K562 (cell line): ENCODE measurements around the gene ACTR3C. TPM values are rescaled to one million over a fixed set of nuclear protein-coding genes. Genes with fewer than 3 reads are reported as not detected.
A peak's percentile ranks its signal among the peaks of the same experiment; 100 is the strongest.

Experiments
- ASH1L ChIP-seq: fragments of 450-650 bp; IDR thresholded peaks from 2 replicates; pipeline ENCODE4 v1.6.1; 2018; ENCODE audit warnings: borderline replicate concordance, mild to moderate bottlenecking, low read depth; ENCODE audit not compliant: partially characterized antibody
- ATF3 ChIP-seq, 2 experiments: fragments of 450-650 bp in 1 of 2; sonication (generic) in 1 of 2; formaldehyde crosslinking in 1 of 2; IDR thresholded peaks in 1 of 2; conservative IDR thresholded peaks in 1 of 2; 2 replicates each; pipeline versions ENCODE4 v1.6.1 to v1.8.1; 2016 to 2023; ENCODE audit warnings: mild to moderate bottlenecking in 2 of 2, moderate library complexity in 2 of 2, inconsistent platforms in 1 of 2, missing genetic modification reagents in 1 of 2
- COPS2 ChIP-seq: fragments of 450-650 bp; conservative IDR thresholded peaks from 2 replicates; pipeline ENCODE4 v1.6.1; 2016; ENCODE audit warnings: mild to moderate bottlenecking, moderate library complexity
- GATAD2B ChIP-seq: fragments of 450-650 bp; IDR thresholded peaks from 2 replicates; pipeline ENCODE4 v1.6.1; 2017; ENCODE audit warnings: mild to moderate bottlenecking, borderline replicate concordance
- GTF2E2 ChIP-seq: fragments of 200-800 bp; sonication (Bioruptor generic); IDR thresholded peaks from 2 replicates; pipeline ENCODE4 v1.6.1; 2016; ENCODE audit warnings: missing genetic modification characterization, missing compliant biosample characterization
- HNRNPH1 ChIP-seq: fragments of 200-400 bp; formaldehyde crosslinking; optimal IDR thresholded peaks from 2 replicates; pipeline ENCODE3; 2017; ENCODE audit warnings: low read depth, mild to moderate bottlenecking, low read length, moderate library complexity
- KLF6 ChIP-seq: fragments of 250-450 bp; sonication (Bioruptor Pico); IDR thresholded peaks from 2 replicates; pipeline ENCODE4 v1.4.0; 2020; ENCODE audit warnings: mild to moderate bottlenecking, moderate library complexity, borderline replicate concordance
- MYC ChIP-seq, 2 experiments: fragments of 250-450 bp in 1 of 2; sonication (Bioruptor Pico) in 1 of 2; IDR thresholded peaks; 2 replicates each; pipeline versions ENCODE4 v1.5.1 to v1.6.1; 2012 to 2021; ENCODE audit warnings: low read depth in 2 of 2, borderline replicate concordance in 1 of 2, improper control_type of control experiment in 1 of 2, low read length in 1 of 2, mild to moderate bottlenecking in 1 of 2, moderate library complexity in 1 of 2
- MYNN ChIP-seq, 2 experiments: sonication (generic); formaldehyde crosslinking in 1 of 2; IDR thresholded peaks; 2 replicates each; pipeline versions ENCODE4 v1.5.0 to v1.6.1; 2016 to 2020; ENCODE audit warnings: antibody characterized with exemption in 1 of 2, missing genetic modification reagents in 1 of 2
- NCOA6 ChIP-seq: fragments of 450-650 bp; IDR thresholded peaks from 2 replicates; pipeline ENCODE4 v1.6.1; 2017; ENCODE audit warnings: mild to moderate bottlenecking
- POLR3A ChIP-seq: IDR thresholded peaks from 2 replicates; pipeline ENCODE4 v1.6.1; 2011; ENCODE audit warnings: borderline replicate concordance, mild to moderate bottlenecking, moderate library complexity; ENCODE audit not compliant: insufficient read length, insufficient read depth; ENCODE audit errors: extremely low read depth
- SAP30 ChIP-seq: fragments of 200-600 bp; sonication (generic); IDR thresholded peaks from 2 replicates; pipeline ENCODE4 v1.6.1; 2012; ENCODE audit warnings: borderline replicate concordance, low read depth, mild to moderate bottlenecking, moderate library complexity, low read length, control low read depth, inconsistent platforms; ENCODE audit not compliant: insufficient read depth, poor library complexity, severe bottlenecking
- SLC30A9 ChIP-seq: fragments of 250-450 bp; sonication (Bioruptor Pico); IDR thresholded peaks from 2 replicates; pipeline ENCODE4 v1.8.0; 2022; ENCODE audit warnings: mild to moderate bottlenecking, moderate library complexity
- SRSF1 ChIP-seq: fragments of 200-400 bp; formaldehyde crosslinking; IDR thresholded peaks from 2 replicates; pipeline ENCODE4 v1.6.1; 2017; ENCODE audit warnings: mild to moderate bottlenecking, low read depth, low read length, moderate library complexity
- TAL1 ChIP-seq: fragments of 450-650 bp; IDR thresholded peaks from 2 replicates; pipeline ENCODE4 v1.6.1; 2016; ENCODE audit warnings: mild to moderate bottlenecking
- UBTF ChIP-seq, 2 experiments: IDR thresholded peaks; 2 replicates each; pipeline ENCODE4 v1.6.1; 2012; ENCODE audit warnings: improper control_type of control experiment in 2 of 2, low read depth in 2 of 2, low read length in 2 of 2, borderline replicate concordance in 1 of 2
- ZFPM2 ChIP-seq: fragments of 250-450 bp; sonication (Bioruptor Pico); IDR thresholded peaks from 2 replicates; pipeline ENCODE4 v1.5.1; 2022; ENCODE audit warnings: mild to moderate bottlenecking
- ZNF354B ChIP-seq: fragments of 250-450 bp; sonication (Bioruptor Pico); IDR thresholded peaks from 2 replicates; pipeline ENCODE4 v1.4.0; 2020
- ZNF778 ChIP-seq: fragments of 450-650 bp; formaldehyde crosslinking; IDR thresholded peaks from 2 replicates; pipeline ENCODE4 v1.4.0; 2020; ENCODE audit warnings: mild to moderate bottlenecking, moderate library complexity
- polyA plus RNA-seq, 8 experiments: library from polyadenylated mRNA; depleted of rRNA in 4 of 8; stranded (reverse) in 5 of 8; unstranded in 3 of 8; fragments of >200 nt; fragmentation: Nextera tagmentation in 2 of 8; fragmentation: Illumina TruSeq in 1 of 8; extraction: Ambion mirVana in 2 of 8; extraction: Trizol in 1 of 8; gene quantifications; 2 replicates each; pipeline versions ENCODE4 v1.2.1 to v1.2.3, GENCODE V29; 2011 to 2014; ENCODE audit warnings: inconsistent platforms in 1 of 8, missing spikeins in 1 of 8
- total RNA-seq, 7 experiments: library from RNA; depleted of rRNA in 6 of 7; stranded (reverse); fragments of >200 nt in 6 of 7; fragmentation: Illumina TruSeq in 2 of 7; extraction: Trizol in 2 of 7; gene quantifications; 2 replicates each; pipeline versions ENCODE4 v1.2.1 to v1.2.3, GENCODE V29; 2011 to 2021; ENCODE audit warnings: low replicate concordance in 1 of 7
- TF ChIP-seq, protein P1 (sequence below): fragments of 200-800 bp; sonication (Bioruptor generic); IDR thresholded peaks from 2 replicates; pipeline ENCODE4 v1.6.1; 2017; ENCODE audit warnings: missing genetic modification characterization, missing compliant biosample characterization

Gene ACTR3C
- total and polyA plus RNA-seq, 9 of the 15 experiments (the other 6 are each of a cell fraction or from before 2014, with no cell fraction given) = 9.0 to 35.4 (median 13.3) TPM

DNA sequence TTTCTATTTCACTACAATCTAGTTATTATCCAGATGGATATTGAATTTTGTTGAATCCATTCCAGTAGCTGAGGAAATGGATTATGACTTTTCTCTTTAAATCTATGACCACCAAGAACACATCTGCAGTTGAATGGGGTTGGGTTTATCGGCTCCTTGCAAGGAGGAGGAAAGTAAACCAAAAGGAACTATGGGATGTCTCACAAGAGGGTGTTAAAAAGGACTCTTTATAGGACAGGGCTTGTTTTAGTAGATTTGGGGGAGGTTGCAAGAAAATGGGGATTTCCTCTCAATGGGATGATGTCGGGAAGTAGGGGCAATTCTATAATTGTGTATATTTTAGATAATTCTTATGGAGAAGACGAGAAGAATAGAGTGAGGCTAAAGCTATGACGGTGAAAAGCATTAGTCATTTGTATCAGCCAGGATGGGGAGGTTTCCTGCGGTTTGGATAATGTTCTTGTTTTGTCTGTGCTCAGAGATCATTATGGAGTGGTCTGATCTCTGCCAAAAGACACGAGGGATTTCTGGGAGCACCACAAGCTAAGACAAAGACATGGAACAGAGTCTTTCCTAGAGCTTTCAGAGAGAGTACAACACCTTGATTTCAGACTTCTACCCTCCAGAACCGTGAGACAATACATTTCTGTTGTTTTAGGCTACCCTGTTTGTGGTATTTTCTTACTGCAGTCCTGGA lies 5.4 kb downstream of the ACTR3C start (continued):
- TF ChIP-seq POLR3A = no peak
- TF ChIP-seq ZFPM2 (CRISPR knock-in tag) = peak; percentile 59; the same call in 1 of the 2 replicates
- no peak for TF ChIP-seq ZNF778 (CRISPR knock-in tag)
- 0 out of 4 replicates have a peak, but pooled peaks of 1 of the 2 experiments have one; percentile 23 for TF ChIP-seq UBTF (IDR thresholded peaks at IDR 0.05; ENCODE audit: borderline replicate concordance in 1 of 2, low read depth in 2 of 2, low read length in 2 of 2)
- no peak for TF ChIP-seq ASH1L
- TF ChIP-seq NCOA6 = no peak
- TF ChIP-seq GTF2E2 (tag) = peak; percentile 55; the same call in 1 of the 2 replicates
- peak; percentile 55; the same call in 1 of the 2 replicates for TF ChIP-seq GATAD2B
- TF ChIP-seq, protein P1, sequence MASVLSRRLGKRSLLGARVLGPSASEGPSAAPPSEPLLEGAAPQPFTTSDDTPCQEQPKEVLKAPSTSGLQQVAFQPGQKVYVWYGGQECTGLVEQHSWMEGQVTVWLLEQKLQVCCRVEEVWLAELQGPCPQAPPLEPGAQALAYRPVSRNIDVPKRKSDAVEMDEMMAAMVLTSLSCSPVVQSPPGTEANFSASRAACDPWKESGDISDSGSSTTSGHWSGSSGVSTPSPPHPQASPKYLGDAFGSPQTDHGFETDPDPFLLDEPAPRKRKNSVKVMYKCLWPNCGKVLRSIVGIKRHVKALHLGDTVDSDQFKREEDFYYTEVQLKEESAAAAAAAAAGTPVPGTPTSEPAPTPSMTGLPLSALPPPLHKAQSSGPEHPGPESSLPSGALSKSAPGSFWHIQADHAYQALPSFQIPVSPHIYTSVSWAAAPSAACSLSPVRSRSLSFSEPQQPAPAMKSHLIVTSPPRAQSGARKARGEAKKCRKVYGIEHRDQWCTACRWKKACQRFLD = peak; percentile 87
- no peak for TF ChIP-seq SLC30A9 (CRISPR knock-in tag)
- no peak for TF ChIP-seq SRSF1
- TF ChIP-seq MYNN (IDR thresholded peaks at IDR 0.05) = no peak
- TF ChIP-seq MYNN (CRISPR knock-in tag; IDR thresholded peaks at IDR 0.05) = no peak
- TF ChIP-seq MYC (IDR thresholded peaks at IDR 0.05; ENCODE audit: low read depth, low read length) = peak; percentile 76
- no peak; the same call in 1 of the 2 replicates for TF ChIP-seq MYC (CRISPR knock-in tag; IDR thresholded peaks at IDR 0.05; ENCODE audit: borderline replicate concordance, low read depth)
- peak; percentile 59 for TF ChIP-seq TAL1
- TF ChIP-seq COPS2 = no peak
- no peak for TF ChIP-seq HNRNPH1
- TF ChIP-seq ATF3 (IDR thresholded peaks at IDR 0.05) = peak; percentile 85
- TF ChIP-seq ATF3 (CRISPR knock-in tag; conservative IDR thresholded peaks at IDR 0.05) = no peak
- TF ChIP-seq ZNF354B = no peak
- no peak for TF ChIP-seq KLF6
- TF ChIP-seq SAP30 = no peak
